ENCODE data around the gene CARMIL1. TPM values are rescaled to one million over a fixed set of nuclear protein-coding genes. Genes with fewer than 3 reads are reported as not detected.

CARMIL1 gene
- total RNA-seq, 4 donors from 2014 or later = 13.9 to 47.6 (median 30.4) TPM

DNA sequence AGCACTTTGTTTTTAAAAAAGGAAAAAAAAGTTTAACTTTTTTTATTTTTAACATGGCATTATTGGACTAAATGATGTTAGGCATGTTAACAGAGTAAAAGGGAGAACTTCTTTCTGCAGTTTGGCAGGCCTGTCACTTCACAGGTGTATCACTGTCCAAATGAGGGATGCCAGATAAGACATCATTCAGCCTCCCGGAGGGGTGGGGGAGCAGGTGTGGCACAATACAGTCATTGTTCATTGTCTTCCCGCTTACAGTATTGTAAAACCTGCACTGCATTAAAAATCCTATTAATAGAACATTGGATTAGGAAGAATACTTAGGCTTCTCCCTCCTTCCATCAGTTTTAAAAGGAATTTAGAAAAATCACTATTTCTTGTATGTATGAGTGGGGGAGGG lies 80.7 kb downstream of the CARMIL1 start:
- TF ChIP-seq, protein P1, sequence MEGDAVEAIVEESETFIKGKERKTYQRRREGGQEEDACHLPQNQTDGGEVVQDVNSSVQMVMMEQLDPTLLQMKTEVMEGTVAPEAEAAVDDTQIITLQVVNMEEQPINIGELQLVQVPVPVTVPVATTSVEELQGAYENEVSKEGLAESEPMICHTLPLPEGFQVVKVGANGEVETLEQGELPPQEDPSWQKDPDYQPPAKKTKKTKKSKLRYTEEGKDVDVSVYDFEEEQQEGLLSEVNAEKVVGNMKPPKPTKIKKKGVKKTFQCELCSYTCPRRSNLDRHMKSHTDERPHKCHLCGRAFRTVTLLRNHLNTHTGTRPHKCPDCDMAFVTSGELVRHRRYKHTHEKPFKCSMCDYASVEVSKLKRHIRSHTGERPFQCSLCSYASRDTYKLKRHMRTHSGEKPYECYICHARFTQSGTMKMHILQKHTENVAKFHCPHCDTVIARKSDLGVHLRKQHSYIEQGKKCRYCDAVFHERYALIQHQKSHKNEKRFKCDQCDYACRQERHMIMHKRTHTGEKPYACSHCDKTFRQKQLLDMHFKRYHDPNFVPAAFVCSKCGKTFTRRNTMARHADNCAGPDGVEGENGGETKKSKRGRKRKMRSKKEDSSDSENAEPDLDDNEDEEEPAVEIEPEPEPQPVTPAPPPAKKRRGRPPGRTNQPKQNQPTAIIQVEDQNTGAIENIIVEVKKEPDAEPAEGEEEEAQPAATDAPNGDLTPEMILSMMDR (IDR thresholded peaks at IDR 0.05; ENCODE audit: low read depth) = no peak

DNA sequence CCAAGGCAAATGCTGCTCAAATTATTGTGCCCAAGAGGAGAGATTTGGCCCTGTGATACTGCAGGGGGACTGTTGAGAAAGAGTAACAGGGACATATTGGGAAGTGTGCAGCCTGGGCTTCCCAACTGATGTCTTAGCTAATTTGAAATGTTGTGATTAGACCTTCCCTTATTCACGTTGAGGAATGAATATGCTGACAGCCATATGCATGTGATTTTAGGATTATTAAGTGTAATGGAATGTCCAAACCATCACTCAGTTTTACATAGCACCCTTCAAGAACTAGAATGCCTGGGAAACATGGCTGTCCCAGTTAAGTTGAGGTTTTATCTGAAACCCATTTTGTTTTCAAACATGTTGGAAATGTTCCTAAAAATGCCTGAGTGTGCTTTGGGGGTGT lies 81.4 kb downstream of the CARMIL1 start:
- TF ChIP-seq, protein P1 (IDR thresholded peaks at IDR 0.05; ENCODE audit: low read depth) = no peak

GRCh38 chr6:25363427-25363826 lies 84.3 kb downstream of the CARMIL1 start:
- TF ChIP-seq, protein P1 (IDR thresholded peaks at IDR 0.05; ENCODE audit: low read depth) = no peak

DNA sequence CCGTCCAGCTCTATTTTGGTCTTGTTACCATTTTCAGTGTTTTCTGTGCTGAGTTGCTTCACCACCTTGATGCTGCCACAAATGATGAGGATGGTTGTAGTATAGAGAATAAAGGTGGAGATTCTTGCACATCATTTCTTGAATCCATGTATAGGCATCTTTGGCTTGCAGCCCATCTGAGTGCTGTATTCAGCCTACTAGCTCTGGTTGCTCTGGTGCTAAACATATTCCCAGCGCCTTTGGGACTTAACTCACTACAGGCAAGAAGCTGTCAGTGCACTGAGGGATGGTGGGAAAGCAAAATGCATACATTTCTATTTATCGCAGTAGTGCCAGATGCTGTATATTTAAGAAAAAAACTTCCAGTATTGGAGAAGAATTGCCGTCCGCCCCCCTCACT lies 86.0 kb downstream of the CARMIL1 start:
- TF ChIP-seq, protein P1 (IDR thresholded peaks at IDR 0.05; ENCODE audit: low read depth) = no peak

GRCh38 chr6:25366903-25367545 lies 87.8 kb downstream of the CARMIL1 start:
- TF ChIP-seq, protein P1 (IDR thresholded peaks at IDR 0.05; ENCODE audit: low read depth) = no peak

DNA sequence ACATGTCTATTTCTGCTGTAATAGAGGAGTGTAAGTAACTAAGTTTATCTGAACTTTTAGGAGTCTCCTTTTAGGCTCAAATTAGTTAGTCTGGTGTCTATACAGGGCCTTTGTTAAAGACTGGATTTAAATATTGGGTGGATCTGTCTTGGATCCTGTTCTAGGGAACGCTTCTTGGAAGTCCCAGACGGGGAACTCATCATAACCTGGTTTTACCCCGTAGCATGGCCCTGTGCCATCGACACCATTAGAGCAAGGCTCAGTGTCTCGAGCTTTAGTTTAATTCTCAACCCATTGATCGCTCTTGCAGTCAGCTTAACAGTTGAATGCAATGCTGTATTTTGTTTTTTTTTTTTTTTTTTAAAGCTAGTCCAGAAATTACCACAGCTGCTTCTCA lies 89.9 kb downstream of the CARMIL1 start:
- TF ChIP-seq, protein P1 (IDR thresholded peaks at IDR 0.05; ENCODE audit: low read depth) = no peak

DNA sequence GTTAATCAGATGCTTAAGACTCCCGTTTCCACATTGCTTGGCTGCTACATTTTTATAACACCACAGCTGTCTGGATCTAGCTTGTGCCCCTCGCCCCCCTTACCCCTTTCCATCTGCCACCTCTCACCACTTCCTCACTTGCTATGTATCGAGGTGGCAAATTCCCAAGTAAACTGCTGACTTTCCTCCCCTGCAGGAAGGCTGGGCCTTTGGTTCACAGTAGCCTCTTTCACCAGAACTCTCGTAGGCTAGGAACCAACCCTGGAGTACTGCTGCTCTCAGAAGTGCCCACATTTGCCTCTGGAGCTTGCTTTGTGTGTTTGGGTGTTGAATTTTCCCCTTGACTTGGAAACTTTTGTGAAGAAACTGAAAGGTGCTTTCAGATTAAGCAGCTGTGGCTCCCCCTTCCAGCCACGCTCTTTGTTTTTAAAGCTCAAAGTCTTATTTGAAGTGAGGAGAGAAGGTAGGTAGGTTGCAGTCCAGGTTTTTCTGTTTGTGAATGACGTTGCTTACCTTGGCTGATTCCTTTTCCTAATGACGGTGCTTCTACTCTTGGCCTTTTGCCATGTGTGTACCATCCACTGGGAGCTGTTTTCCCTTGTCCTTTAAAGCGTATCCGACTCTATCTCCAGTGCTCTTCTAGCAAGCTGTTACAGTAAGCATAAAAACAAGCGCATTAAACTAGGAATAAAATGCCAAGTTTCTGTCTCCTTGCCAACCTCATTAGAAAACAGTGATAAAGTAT lies 90.4 kb downstream of the CARMIL1 start:
- TF ChIP-seq, protein P1 (IDR thresholded peaks at IDR 0.05; ENCODE audit: low read depth) = no peak

Data from subcutaneous adipose tissue (tissue), 4 donors.